ENCODE data around the gene STX19. TPM values are rescaled to one million over a fixed set of nuclear protein-coding genes. Genes with fewer than 3 reads are reported as not detected.
"Not testable (repeated sequence)": the region's sequence is repeated elsewhere in the genome, so short reads cannot be mapped to it uniquely, and the experiment has no call there.

STX19 gene
- total RNA-seq, 1 experiment from 2014 or later, result not detected

DNA sequence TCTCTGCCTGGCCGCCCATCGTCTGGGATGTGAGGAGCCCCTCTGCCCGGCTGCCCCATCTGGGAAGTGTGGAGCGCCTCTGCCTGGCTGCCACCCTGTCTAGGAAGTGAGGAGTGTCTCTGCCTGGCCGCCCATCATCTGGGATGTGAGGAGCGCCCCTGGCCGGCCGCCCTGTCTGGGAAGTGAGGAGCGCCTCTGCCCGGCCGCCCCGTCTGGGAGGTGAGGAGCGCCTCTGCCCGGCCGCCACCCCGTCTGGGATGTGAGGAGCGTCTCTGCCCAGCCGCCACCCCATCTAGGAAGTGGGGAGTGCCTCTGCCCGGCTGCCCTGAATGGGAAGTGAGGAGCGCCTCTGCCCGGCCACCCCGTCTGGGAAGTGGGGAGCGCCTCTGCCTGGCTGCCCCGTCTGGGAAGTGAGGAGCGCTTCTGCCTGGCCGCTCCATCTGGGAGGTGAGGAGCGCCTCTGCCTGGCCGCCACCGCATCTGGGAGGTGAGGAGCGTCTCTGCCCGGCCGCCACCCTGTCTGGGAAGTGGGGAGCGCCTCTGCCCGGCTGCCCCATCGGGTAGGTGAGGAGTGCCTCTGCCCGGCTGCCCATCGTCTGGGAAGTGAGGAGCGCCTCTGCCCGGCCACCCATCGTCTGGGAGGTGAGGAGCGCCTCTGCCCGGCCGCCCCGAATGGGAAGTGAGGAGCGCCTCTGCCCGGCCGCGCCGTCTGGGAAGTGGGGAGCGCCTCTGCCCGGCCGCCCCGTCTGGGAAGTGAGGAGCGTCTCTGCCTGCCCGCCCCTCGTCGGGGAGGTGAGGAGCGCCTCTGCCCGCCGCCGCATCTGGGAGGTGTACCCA lies 15.9 kb upstream of the STX19 start:
- in situ Hi-C loops (cut with HindIII; ENCODE audit: low pct_unique_long_range_greater_than_20kb, low sequenced_read_pairs); DNase-seq (ENCODE audit: low read depth): not testable (repeated sequence)

DNA sequence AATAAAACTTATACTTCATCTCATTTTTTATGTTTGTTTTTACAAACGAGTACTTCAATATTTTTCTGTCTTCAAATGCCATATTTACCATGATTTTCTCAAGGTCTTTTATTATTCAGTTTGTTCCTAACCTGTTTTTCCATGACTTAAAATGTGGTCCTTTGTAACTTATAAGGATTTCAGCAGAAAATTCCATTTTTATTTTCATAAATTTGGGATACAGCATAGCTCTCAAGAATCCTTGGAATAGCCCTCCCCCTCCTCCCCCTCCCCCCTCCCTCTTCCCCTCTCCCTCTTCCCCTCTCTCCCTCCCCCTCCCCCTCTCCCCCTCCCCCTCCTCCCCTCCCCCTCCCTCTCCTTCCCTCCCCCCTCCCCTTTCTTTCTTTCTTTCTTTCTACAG lies 14.9 kb upstream of the STX19 start:
- DNase-seq (ENCODE audit: low read depth), result no peak
- in situ Hi-C loops (cut with HindIII; ENCODE audit: low pct_unique_long_range_greater_than_20kb, low sequenced_read_pairs), result no loop called here

DNA sequence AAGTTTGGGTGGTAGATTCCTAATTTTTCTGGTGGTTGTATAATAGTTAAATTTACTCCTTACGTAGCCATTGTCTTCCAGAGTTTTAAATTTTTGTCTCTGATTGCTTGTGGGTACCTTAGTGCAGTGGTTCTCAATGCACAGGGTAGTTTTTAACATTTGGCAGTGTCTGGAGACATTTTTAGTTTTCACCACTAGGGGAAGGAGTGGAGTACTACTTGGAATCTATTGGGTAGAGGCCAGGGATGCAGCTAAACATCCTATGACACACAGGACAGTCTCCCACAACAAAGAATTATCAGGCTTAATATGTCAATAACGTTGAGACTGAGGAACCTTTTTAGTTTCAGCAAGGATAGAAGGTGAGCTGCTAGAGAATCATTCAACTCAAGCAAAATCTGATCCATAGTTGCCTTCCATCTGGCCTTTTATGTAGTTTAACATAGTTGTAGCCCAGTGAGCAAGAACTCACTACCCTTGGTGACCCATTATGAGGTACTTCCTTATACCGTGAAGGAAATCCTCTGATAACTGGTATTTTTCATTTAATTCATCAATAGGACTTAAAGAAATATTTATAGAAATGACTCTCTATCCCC lies 8.6 kb upstream of the STX19 start:
- in situ Hi-C loops (cut with HindIII; ENCODE audit: low pct_unique_long_range_greater_than_20kb, low sequenced_read_pairs), result no loop called here
- peak; percentile 7 for DNase-seq (ENCODE audit: low read depth)

DNA sequence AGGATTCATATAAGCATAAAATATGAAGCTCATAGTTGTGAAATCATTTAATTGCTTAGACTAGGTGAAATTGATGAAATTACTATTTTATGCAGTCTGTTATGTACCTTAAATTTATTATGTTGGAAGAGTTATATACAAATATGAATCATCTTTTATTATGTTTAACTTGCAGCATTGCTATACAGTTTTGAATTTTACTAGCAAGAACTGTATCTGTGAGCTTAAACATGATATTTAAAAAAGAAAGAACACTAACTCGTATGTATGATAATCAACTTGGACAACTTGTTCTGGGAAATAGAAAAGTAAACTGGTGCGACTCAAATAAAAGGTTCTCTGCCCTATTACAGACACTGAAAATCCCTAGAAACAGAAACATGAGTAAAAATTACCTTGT lies 1.8 kb downstream of the STX19 start:
- DNase-seq (ENCODE audit: low read depth), result no peak
- in situ Hi-C loops (cut with HindIII; ENCODE audit: low pct_unique_long_range_greater_than_20kb, low sequenced_read_pairs), result no loop called here

DNA sequence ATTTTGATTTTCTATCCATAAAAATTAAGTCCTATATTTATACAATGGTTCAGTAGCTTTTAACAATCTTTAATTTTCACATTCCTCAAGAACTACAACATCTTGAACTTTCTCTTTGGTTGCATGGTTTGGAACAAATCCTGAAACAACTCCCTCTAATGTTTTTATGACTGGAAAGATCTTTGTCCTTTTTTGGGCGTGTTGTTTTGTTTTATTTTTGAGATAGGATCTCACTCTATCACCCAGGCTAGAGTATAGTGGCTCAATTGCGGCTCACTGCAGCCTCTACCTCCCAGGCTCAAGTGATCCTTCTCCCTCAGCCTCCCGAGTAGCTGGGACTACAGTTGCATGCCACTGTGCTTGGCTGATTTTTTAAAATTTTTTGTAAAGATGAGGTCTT lies 4.0 kb downstream of the STX19 start:
- in situ Hi-C loops (cut with HindIII; ENCODE audit: low pct_unique_long_range_greater_than_20kb, low sequenced_read_pairs), result no loop called here
- DNase-seq (ENCODE audit: low read depth), result peak; percentile 4

DNA sequence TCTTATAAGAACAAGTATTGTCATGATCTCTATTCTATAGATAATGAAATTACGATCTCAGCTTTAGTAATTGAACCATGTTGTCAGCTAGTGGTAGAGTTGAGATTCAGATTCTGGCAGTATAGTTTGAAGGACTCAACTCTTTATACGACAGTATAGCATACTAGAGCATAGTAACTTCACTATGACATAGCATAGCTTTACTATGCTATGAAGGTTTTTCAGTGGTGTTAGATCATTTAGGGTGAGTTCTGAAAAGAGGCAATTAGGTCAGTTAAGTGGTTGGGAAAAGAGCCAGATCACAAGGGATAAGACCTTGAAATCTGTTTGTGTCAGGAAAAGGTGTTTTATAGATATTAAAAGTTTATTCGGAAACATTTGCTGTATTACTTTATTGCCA lies 8.1 kb downstream of the STX19 start:
- in situ Hi-C loops (cut with HindIII; ENCODE audit: low pct_unique_long_range_greater_than_20kb, low sequenced_read_pairs), result no loop called here
- DNase-seq (ENCODE audit: low read depth), result no peak

DNA sequence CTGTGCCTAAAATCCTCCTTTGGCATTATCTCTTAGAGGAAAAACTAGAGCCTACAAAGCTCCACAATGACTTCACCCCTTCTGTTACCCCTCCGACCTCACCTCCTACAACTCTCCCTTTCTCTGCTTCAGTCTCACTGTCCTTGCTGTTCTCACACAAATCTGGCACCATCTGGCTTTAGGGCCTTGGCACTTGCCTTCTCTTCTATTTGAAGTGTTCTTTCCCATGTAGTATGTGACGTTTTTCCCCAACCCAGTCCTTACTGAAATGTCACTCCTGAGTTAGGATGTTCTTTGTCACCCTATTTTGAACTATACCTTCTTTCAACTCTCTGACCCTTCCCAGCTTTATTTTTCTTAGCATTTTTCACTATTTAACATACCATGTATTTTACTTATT lies 8.7 kb downstream of the STX19 start:
- no peak for DNase-seq (ENCODE audit: low read depth)
- in situ Hi-C loops (cut with HindIII; ENCODE audit: low pct_unique_long_range_greater_than_20kb, low sequenced_read_pairs), result loop anchor here (10.0 kb wide), 1 partner anchor 55 kb away; no protein-coding TSS in a partner anchor

DNA sequence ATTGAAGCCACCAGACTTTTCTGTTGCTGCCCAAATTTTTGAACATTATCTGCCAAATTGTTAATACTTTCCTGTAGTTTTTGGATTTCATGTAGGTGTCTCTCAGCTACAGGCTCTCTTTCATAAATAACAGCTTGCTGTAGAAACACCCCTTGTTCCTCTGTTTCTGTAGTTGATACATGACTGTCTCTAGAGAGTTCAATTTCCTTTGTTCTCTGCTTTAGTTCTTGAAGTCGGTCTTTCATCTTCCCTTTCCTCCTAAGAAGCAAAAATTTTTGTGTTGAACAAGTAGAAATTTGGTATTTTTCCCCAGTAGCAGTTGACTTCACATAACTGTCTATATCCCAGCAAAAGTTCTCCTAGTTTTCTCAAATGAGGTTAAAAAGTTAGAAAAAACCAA lies 13.4 kb downstream of the STX19 start:
- in situ Hi-C loops (cut with HindIII; ENCODE audit: low pct_unique_long_range_greater_than_20kb, low sequenced_read_pairs), result loop anchor here (10.0 kb wide), 1 partner anchor 60 kb away; no protein-coding TSS in a partner anchor
- no peak for DNase-seq (ENCODE audit: low read depth)

DNA sequence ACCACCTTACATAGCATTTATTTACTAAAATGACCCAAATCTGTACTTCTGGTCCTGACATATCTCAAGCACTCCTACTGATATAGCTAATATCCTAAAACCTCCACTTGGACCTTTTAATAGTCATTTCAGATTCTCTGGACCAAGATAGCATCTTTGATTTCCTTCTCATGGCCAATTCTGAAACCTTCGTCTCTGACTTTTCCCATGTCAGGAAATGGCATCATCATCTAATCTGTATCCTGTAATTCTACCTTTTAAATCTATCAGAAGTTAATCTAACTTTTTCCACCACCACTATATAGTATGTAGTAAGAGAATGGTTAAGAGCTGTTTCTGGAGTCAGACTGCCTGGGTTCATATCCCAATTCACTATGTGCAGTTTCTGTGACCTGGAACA lies 16.2 kb downstream of the STX19 start:
- no peak for DNase-seq (ENCODE audit: low read depth)
- in situ Hi-C loops (cut with HindIII; ENCODE audit: low pct_unique_long_range_greater_than_20kb, low sequenced_read_pairs), result loop anchor here (10.0 kb wide), 1 partner anchor 63 kb away; no protein-coding TSS in a partner anchor

DNA sequence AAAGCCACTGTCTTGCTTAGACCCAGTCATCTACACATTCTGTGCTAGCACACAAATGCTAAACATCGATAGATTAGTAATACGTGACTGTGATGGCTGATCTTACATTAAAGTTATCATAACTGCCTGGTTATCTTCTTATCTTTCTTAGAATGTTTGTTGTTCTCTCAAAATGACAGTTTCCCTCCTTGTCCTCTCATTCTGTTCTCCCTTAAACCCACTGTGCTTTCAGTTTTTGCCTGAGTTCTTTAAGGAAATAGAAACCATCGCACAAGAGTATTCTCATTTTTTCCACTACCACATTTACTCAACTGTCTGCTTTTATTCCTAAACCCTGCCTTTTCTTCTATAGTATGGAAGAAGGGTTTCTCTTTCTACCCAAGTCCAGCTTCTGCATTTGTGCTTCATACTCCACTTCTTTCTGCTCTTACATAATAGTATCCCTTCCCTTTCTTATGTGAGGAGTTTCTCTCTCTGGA lies 17.1 kb downstream of the STX19 start:
- no peak for DNase-seq (ENCODE audit: low read depth)
- in situ Hi-C loops (cut with HindIII; ENCODE audit: low pct_unique_long_range_greater_than_20kb, low sequenced_read_pairs), result loop anchor here (10.0 kb wide), 1 partner anchor 64 kb away; no protein-coding TSS in a partner anchor

DNA sequence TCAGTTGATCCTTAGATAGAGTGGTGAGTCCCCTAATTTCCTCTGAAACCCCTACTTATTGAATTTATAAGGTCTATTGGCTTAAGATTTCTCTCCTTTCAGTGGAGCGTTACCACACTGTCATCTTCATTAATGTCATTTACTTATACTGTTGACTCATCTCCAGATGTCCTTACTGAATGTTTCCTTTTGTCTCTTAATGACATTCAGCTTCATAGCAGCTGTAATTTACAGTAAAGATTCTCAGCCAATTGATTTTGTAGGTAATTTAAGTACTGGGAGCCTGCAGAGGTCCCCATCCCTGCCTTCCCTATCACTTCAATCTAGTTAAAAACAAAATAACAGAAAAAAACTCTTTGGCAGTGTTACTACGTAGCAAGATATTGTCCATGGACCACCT lies 18.8 kb downstream of the STX19 start:
- in situ Hi-C loops (cut with HindIII; ENCODE audit: low pct_unique_long_range_greater_than_20kb, low sequenced_read_pairs), result loop anchor here (10.0 kb wide), 1 partner anchor 65 kb away; no protein-coding TSS in a partner anchor
- DNase-seq (ENCODE audit: low read depth), result no peak

DNA sequence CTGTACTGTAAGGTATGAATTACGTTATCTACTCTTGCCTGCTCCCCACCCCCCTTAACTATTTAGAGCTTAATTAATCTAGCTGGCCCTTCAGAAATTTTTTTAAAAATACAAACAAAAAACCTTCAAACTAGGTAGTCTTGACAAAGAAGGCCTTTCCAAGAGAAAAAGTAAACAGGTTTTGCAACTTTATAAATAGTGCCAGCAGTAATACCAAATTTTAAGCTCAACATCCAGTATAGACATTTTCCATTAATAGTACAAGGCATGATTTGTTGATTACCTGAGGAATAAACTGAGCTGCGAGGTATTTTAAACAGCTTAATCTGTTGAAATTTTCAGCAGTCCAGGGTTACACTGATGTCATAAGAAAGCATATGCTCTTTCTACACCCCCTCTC lies 20.1 kb downstream of the STX19 start:
- in situ Hi-C loops (cut with HindIII; ENCODE audit: low pct_unique_long_range_greater_than_20kb, low sequenced_read_pairs), result no loop called here
- DNase-seq (ENCODE audit: low read depth), result no peak

DNA sequence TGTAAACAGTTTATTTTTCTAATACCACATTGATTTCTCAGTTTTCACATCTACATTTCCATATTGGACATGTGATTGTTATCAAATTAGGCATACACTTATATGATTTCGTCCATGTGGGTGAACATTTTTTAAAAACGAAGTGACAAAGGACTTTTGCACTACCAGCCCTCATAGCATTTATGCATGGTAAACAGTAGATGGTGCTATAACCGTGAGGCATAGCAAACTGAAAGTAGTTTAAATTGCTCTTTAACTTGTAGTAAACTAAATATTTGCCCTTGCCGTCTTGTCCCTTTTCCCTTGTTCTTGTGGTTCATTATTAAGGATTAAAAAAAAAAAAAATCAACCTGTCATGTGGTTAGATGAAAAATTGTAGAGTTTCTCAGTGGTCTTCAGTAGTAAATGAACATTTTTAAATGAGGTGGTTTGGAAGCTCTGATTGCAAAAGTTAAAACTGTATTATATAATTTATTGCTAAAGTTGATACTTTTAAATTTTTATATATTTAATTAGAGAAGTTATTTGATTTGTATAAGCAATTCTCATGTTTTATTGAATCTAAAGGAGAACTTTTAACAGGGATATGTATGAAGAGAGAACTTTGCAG lies 24.0 kb downstream of the STX19 start:
- in situ Hi-C loops (cut with HindIII; ENCODE audit: low pct_unique_long_range_greater_than_20kb, low sequenced_read_pairs), result no loop called here
- peak; percentile 23 for DNase-seq (ENCODE audit: low read depth)

DNA sequence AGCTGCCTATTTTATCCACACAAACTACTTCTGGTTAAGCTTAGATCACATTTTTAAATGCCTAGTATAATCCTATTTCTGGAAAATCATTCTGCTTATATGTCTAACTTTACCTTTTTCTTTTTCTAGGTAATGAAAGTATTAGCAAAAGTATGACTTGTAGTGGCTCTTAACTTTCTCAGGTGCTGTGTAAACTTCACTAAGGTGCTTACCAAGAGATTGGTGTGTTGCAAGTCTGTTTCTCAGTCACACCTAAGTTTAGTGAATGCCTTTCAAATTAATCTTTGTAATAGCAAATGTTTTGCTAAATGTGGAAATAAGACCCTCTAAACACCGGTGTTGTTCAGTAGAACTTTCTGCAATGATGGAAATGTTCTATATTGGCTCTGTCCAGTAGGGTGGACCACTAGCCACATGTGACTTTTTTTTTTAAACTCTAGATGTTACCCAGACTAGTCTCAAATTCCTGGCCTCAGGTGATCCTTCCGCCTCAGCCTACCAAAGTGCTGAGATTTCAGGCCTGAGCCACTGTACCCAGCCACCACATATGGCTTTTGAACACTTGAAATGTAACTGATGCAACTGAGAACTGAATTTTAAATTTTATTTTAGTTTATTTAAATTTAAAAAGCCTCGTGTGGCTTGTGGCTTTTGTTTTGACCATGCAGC lies 26.4 kb downstream of the STX19 start:
- no peak for DNase-seq (ENCODE audit: low read depth)
- in situ Hi-C loops (cut with HindIII; ENCODE audit: low pct_unique_long_range_greater_than_20kb, low sequenced_read_pairs), result no loop called here

DNA sequence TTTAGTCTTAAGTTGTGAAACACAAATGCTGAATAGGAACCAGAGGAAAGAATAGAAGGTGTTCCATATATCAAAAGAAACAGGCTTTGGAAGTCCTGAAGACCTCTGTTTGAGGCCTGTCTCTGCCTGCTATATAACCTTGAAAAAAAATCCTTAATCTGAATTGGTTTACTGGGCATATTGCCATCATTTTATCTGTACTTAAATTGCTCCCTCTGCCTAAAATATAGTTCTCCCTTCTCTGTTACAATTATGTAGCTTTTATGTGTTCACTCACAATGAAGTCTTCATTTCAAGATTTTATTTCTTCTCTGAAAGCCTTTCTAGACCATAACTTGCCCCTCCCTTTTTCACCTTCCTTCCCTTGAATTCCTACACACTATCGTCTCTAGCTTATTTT lies 27.2 kb downstream of the STX19 start:
- DNase-seq (ENCODE audit: low read depth), result no peak
- in situ Hi-C loops (cut with HindIII; ENCODE audit: low pct_unique_long_range_greater_than_20kb, low sequenced_read_pairs), result no loop called here

DNA sequence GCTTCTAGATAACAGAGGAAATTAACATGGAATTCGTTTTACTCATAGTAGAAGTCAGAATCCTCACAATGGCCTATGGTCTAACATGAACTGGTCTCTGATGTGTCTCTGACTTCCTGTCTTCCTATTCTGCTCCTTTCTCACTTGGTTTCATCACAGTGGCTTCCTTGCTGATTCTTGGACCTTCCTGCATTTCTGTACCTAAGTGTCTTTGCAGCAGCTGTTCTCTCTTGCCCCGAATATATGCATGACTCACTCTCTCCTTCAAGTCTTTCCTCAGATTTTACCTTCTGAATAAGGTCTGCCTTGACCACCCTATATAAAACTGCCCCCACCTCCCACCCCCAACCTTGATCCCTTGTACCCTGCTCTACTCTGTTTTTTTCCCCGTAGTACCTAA lies 34.3 kb downstream of the STX19 start:
- in situ Hi-C loops (cut with HindIII; ENCODE audit: low pct_unique_long_range_greater_than_20kb, low sequenced_read_pairs), result no loop called here
- no peak for DNase-seq (ENCODE audit: low read depth)

DNA sequence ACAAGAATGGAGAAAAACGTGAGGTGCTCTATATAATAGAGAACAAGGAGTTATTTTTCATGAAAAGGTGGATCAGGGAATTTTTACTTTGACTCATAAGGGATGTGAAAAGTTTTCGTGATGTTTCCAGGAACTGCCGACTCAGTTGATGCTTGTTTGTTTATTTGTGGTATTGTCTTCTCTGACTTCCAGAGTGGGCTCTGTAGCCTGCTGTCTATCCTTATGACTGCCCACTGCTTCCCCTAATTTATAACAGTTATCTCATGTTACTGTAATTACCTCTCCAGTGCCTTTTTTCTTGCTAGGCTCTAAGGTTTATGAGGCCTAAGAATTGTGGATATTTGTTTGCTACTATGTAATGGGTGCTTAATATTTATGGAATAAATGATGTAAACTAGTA lies 36.2 kb downstream of the STX19 start:
- in situ Hi-C loops (cut with HindIII; ENCODE audit: low pct_unique_long_range_greater_than_20kb, low sequenced_read_pairs), result no loop called here

DNA sequence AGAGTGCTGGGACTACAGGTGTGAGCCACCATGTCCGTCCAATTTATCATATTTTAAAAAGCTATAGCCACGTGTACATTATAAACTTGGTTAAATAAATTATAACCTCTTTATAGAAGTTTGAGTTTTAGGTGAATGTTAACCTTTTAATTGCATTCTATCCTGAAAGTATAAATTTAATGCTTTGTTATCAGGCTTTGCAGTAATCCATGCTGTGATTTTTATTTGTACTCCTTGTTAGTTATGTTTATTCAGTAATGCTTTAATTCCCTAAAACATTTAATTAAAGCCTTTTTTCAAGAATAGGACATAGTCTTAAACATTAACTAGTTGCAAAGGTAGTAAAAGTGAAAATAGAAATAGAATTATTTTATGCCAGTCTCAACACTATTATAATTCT lies 36.8 kb downstream of the STX19 start:
- in situ Hi-C loops (cut with HindIII; ENCODE audit: low pct_unique_long_range_greater_than_20kb, low sequenced_read_pairs), result no loop called here
- no peak for DNase-seq (ENCODE audit: low read depth)

More for the DNA sequence above, 36.2 kb downstream of the STX19 start:
- DNase-seq (ENCODE audit: low read depth), result no peak

DNA sequence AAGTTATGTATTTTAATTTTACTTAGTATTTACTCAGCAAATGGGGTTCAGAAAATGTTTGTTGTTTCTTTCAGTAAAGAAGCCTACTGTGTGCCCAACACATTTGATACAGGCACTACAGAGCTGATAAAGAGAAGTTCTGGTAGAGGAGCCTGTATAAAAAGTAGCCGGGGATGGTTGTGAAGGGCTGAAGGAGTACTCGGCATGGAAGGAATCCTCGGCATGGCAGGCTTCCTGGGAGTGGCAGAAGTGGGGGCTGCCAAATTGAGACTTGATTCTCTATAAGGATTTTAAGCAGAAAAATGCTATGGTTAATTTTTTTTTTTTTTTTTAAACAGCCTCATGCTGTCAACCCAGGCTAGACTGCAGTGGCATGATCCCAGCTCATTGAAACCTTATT lies 39.2 kb downstream of the STX19 start:
- no peak for DNase-seq (ENCODE audit: low read depth)
- in situ Hi-C loops (cut with HindIII; ENCODE audit: low pct_unique_long_range_greater_than_20kb, low sequenced_read_pairs), result no loop called here

Data from Caki2 (cell line).